A549 (cell line): ENCODE measurements around the gene SLC5A3. TPM values are rescaled to one million over a fixed set of nuclear protein-coding genes. Genes with fewer than 3 reads are reported as not detected.

Source experiments
- ATAC-seq, 2 experiments: fragments of 200-7000 bp in 1 of 2; fragments of >200 bp in 1 of 2; cut with Nextera tagmentation in 1 of 2; cut with Tn5 transposase in 1 of 2; 3 replicates each; pipeline versions ENCODE4 v1.8.0 to v1.9.1; 2018 to 2020; ENCODE audit warnings: mild to moderate bottlenecking in 1 of 2, moderate library complexity in 1 of 2
- CTCF ChIA-PET: fragments of 300-600 bp; sonication (Branson Sonifier 250); formaldehyde crosslinking; extraction: SDS; loops from one replicate; lab custom pipeline; 2021; ENCODE audit warnings: antibody characterized with exemption, inconsistent platforms; lab: Yijun Ruan, JAX
- POLR2A ChIA-PET: fragments of 350-600 bp; formaldehyde crosslinking; extraction: SDS; loops from one replicate; lab custom pipeline; 2021; ENCODE audit warnings: antibody characterized with exemption, inconsistent platforms; lab: Yijun Ruan, JAX
- DNase-seq, 2 experiments: peaks; one replicate each; pipeline versions ENCODE4 v3.0.0 to v3.0.0-alpha.2; 2011 to 2016; ENCODE audit warnings: low read depth in 1 of 2, low spot score in 1 of 2
- FAIRE-seq: peaks from 2 replicates; lab custom pipeline; 2011; peaks lifted over from hg19 to GRCh38; lab: Jason Lieb, UNC
- H3K27ac ChIP-seq, 2 experiments: fragments of >200 bp; sonication (Bioruptor Twin); formaldehyde crosslinking; 3 replicates each; pipeline ENCODE4 v1.5.1; 2016 to 2017
- H3K4me1 ChIP-seq: fragments of >200 bp; sonication (Bioruptor Twin); formaldehyde crosslinking; 3 replicates; pipeline ENCODE4 v1.6.1; 2016
- H3K4me2 ChIP-seq: fragments of >200 bp; sonication (Bioruptor Twin); formaldehyde crosslinking; 3 replicates; pipeline ENCODE4 v1.6.1; 2016
- H3K4me3 ChIP-seq: fragments of >200 bp; sonication (Bioruptor Twin); formaldehyde crosslinking; 3 replicates; pipeline ENCODE4 v1.5.1; 2016
- H3K9me3 ChIP-seq: fragments of >200 bp; sonication (Bioruptor Twin); formaldehyde crosslinking; 3 replicates; pipeline ENCODE4 v1.6.1; 2016
- CHD2 ChIP-seq: fragments of 150-350 bp; IDR thresholded peaks from 2 replicates; pipeline ENCODE4 v1.6.1; 2014; ENCODE audit warnings: low read length; ENCODE audit not compliant: partially characterized antibody
- GATA3 ChIP-seq: IDR thresholded peaks from 2 replicates; pipeline ENCODE4 v1.6.1; 2012; ENCODE audit warnings: borderline replicate concordance
- JUNB ChIP-seq: fragments of >200 bp; sonication (Bioruptor Twin); formaldehyde crosslinking; IDR thresholded peaks from 2 replicates; pipeline ENCODE4 v1.6.1; 2016
- MAFK ChIP-seq: fragments of 450-650 bp; IDR thresholded peaks from 2 replicates; pipeline ENCODE4 v1.6.1; 2014; ENCODE audit not compliant: partially characterized antibody
- MAZ ChIP-seq: fragments of 150-350 bp; IDR thresholded peaks from 2 replicates; pipeline ENCODE4 v1.6.1; 2014; ENCODE audit warnings: antibody characterized with exemption, low read depth, low read length, borderline replicate concordance
- NFE2L2 ChIP-seq: fragments of 150-350 bp; conservative IDR thresholded peaks from 2 replicates; pipeline ENCODE4 v1.6.1; 2014; ENCODE audit warnings: low read length
- NPAS2 ChIP-seq: fragments of 250-450 bp; sonication (Bioruptor Pico); IDR thresholded peaks from 2 replicates; pipeline ENCODE4 v1.8.0; 2022; ENCODE audit warnings: mild to moderate bottlenecking, moderate library complexity, borderline replicate concordance
- NR3C1 ChIP-seq: fragments of >200 bp; sonication (Bioruptor Twin); formaldehyde crosslinking; IDR thresholded peaks from 3 replicates; pipeline ENCODE4 v1.6.1; 2017
- POLR2AphosphoS2 ChIP-seq: conservative IDR thresholded peaks from 2 replicates; pipeline ENCODE4 v1.6.1; 2012; ENCODE audit warnings: low read length, improper control_type of control experiment, inconsistent platforms
- RARB ChIP-seq: fragments of 250-450 bp; sonication (Bioruptor Pico); IDR thresholded peaks from 2 replicates; pipeline ENCODE4 v1.8.0; 2021; ENCODE audit warnings: mild to moderate bottlenecking, moderate library complexity
- RCOR1 ChIP-seq: fragments of 150-350 bp; IDR thresholded peaks from 2 replicates; pipeline ENCODE4 v1.6.1; 2014; ENCODE audit warnings: antibody characterized with exemption, low read length, low read depth
- RFX5 ChIP-seq: fragments of 450-650 bp; IDR thresholded peaks from 2 replicates; pipeline ENCODE4 v1.7.1; 2014; ENCODE audit warnings: antibody characterized with exemption, mild to moderate bottlenecking, moderate library complexity
- RNF2 ChIP-seq: fragments of 200-600 bp; sonication (generic); IDR thresholded peaks from 2 replicates; pipeline ENCODE4 v1.6.1; 2016; ENCODE audit warnings: low read depth, mild to moderate bottlenecking, antibody characterized with exemption, moderate library complexity, borderline replicate concordance
- SMC3 ChIP-seq: fragments of >200 bp; sonication (Bioruptor Twin); formaldehyde crosslinking; IDR thresholded peaks from 3 replicates; pipeline ENCODE4 v1.6.1; 2018; ENCODE audit warnings: inconsistent platforms
- SREBF2 ChIP-seq: fragments of 450-650 bp; IDR thresholded peaks from 2 replicates; pipeline ENCODE4 v1.6.1; 2014; ENCODE audit warnings: mild to moderate bottlenecking, moderate library complexity
- TFCP2L1 ChIP-seq: fragments of 250-450 bp; sonication (Bioruptor Pico); IDR thresholded peaks from 2 replicates; pipeline ENCODE4 v1.5.0; 2021; ENCODE audit warnings: mild to moderate bottlenecking
- ZC3H11A ChIP-seq: fragments of 450-650 bp; IDR thresholded peaks from 2 replicates; pipeline ENCODE4 v1.6.1; 2014; ENCODE audit warnings: antibody characterized with exemption, mild to moderate bottlenecking
- WGBS: methylation state at CpG from one replicate; pipeline ENCODE4 v1.1.6; 2017; ENCODE audit errors: missing lambda C conversion rate; 5-methylcytosine and 5-hydroxymethylcytosine counted together
- polyA plus RNA-seq, 4 experiments: library from polyadenylated mRNA; depleted of rRNA in 3 of 4; stranded (reverse); fragments of >200 nt; fragmentation: RNase III in 1 of 4; extraction: RNeasy Plus Mini Kit Qiagen cat#74134 plus additional on column Dnase treatment in 1 of 4; gene quantifications; 2 replicates in 3 of 4; 3 replicates in 1 of 4; pipeline ENCODE4 v1.2.3, GENCODE V29; 2011 to 2017
- TF ChIP-seq, protein P1 (sequence below): IDR thresholded peaks from 2 replicates; pipeline ENCODE4 v1.6.1; 2012
- TF ChIP-seq, protein P2 (sequence below): fragments of 450-650 bp; IDR thresholded peaks from 2 replicates; pipeline ENCODE4 v1.6.1; 2014; ENCODE audit warnings: antibody characterized with exemption
- TF ChIP-seq, protein P3 (sequence below): fragments of >200 bp; sonication (Bioruptor Twin); formaldehyde crosslinking; IDR thresholded peaks from 2 replicates; pipeline ENCODE4 v1.6.1; 2016
- TF ChIP-seq, protein P4 (sequence below): IDR thresholded peaks from 2 replicates; pipeline ENCODE4 v1.6.1; 2012; ENCODE audit warnings: low read depth, borderline replicate concordance
- TF ChIP-seq, protein P5 (sequence below): fragments of >200 bp; sonication (Bioruptor Twin); formaldehyde crosslinking; IDR thresholded peaks from 3 replicates; pipeline ENCODE4 v1.6.1; 2016

The SLC5A3 gene
- polyA plus RNA-seq, 2 of the 4 experiments (the other 2 are of a cell fraction): 7.2 to 7.7 TPM

DNA sequence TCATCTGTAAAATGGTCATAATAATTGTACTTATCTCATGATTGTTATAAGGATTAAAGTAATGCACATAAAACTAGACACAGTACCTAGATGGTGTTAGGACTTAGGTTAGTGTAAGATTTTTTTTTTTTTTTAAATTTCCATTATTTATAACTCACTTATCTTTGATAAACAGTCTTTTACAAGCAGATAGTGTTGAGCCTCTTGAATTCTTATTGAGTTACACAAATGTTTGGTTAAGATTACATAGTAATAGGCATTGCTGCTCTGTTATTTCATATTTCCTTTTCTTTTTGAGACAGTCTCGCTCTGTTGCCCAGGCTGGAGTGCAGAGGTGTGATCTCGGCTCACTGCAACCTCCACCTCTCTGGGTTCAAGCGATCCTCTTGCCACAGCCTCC is 15.4 kb downstream of the SLC5A3 start:
- no peak overlapping the region for H3K27ac ChIP-seq
- no peak for ATAC-seq
- WGBS: 100% methylated on average over 3 of the region's 3 CpGs

DNA sequence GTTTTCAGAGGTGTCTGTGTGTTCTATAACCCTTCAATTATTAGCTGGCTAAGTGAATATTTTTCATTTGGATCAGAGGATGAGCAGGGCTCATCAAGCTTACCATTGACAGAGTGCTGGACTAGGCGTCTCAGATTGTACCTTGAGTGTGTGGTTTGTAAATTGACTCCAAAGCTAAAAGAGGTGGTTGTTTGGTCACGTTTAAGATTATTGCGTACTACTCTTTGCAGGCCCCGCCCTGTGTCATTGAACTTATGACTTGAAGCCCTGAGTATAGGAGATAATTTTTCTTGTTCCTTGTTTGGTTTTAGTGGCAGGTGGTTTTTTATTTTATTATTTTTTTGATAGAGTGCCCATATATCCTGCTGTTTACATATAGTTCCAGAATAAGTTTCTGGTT is 17.7 kb downstream of the SLC5A3 start:
- Histone ChIP-seq H3K4me2 (no peak overlapping the region), H3K9me3 (no peaks in the 10 kb centered on the region), H3K4me1 (no peaks in the 10 kb centered on the region), H3K4me3 (no peak overlapping the region), H3K27ac (no peak overlapping the region)
- FAIRE-seq: no peak
- 92% methylated on average over 3 of the region's 4 CpGs for WGBS
- no peak for DNase-seq
- ATAC-seq: no peak
- CTCF ChIA-PET: interaction anchor here (0.6 to 2.6 kb wide), 6 partner anchors 10 to 1719 kb away, joined by 3 to 8 read pairs (median 4); no protein-coding TSS in a partner anchor
- TF ChIP-seq RARB (CRISPR knock-in tag) (no peak), MAZ (no peak), RCOR1 (no peak), TFCP2L1 (CRISPR knock-in tag) (no peak), NPAS2 (CRISPR knock-in tag) (no peak), RFX5 (no peak), GATA3 (no peak), POLR2AphosphoS2 (no peak), SMC3 (no peak), RNF2 (no peak), CHD2 (no peak), MAFK (no peak), ZC3H11A (no peak), SREBF2 (no peak), NR3C1 (no peak), JUNB (no peak), NFE2L2 (no peak)
- TF ChIP-seq, protein P1, sequence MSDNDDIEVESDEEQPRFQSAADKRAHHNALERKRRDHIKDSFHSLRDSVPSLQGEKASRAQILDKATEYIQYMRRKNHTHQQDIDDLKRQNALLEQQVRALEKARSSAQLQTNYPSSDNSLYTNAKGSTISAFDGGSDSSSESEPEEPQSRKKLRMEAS: no peak
- TF ChIP-seq, protein P2, sequence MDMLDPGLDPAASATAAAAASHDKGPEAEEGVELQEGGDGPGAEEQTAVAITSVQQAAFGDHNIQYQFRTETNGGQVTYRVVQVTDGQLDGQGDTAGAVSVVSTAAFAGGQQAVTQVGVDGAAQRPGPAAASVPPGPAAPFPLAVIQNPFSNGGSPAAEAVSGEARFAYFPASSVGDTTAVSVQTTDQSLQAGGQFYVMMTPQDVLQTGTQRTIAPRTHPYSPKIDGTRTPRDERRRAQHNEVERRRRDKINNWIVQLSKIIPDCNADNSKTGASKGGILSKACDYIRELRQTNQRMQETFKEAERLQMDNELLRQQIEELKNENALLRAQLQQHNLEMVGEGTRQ: no peak
- TF ChIP-seq, protein P3, sequence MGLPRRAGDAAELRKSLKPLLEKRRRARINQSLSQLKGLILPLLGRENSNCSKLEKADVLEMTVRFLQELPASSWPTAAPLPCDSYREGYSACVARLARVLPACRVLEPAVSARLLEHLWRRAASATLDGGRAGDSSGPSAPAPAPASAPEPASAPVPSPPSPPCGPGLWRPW: no peak
- POLR2A ChIA-PET: no interaction called here

More for the DNA sequence above, 15.4 kb downstream of the SLC5A3 start:
- H3K9me3 ChIP-seq: no peaks in the 10 kb centered on the region
- ChIA-PET CTCF (no interaction called here), POLR2A (no interaction called here)
- no peaks in the 10 kb centered on the region for H3K4me1 ChIP-seq
- H3K4me2 ChIP-seq: no peak overlapping the region
- no peak for DNase-seq
- TF ChIP-seq, protein P4, sequence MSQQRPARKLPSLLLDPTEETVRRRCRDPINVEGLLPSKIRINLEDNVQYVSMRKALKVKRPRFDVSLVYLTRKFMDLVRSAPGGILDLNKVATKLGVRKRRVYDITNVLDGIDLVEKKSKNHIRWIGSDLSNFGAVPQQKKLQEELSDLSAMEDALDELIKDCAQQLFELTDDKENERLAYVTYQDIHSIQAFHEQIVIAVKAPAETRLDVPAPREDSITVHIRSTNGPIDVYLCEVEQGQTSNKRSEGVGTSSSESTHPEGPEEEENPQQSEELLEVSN: no peak
- no peak for FAIRE-seq
- no peak overlapping the region for H3K4me3 ChIP-seq

DNA sequence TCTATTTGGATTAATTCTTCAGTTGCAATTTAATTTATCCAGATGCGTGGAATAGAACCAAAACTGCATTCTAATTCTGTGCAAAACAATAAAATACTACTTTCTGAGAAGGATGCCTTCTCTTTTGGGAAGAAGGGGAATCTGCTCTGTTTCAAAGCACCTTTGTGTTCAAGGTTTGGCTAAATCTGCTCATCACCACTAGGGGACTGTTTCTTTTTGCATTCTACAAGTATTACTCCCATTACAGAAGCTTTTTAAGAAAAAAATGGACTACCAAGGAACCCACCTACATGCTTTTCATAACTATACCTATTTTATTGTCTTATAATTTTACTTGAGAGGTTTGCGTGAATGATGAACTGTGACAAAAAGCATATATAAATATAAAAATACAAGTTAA is 18.2 kb downstream of the SLC5A3 start:
- DNase-seq (no peak), FAIRE-seq (no peak), ATAC-seq (no peak)
- WGBS: 96% methylated on average over 2 of the region's 2 CpGs
- ChIA-PET POLR2A (interaction anchor here (0.6 kb wide), 1 partner anchor 149 kb away, joined by 7 read pairs; no protein-coding TSS in a partner anchor), CTCF (interaction anchor here (0.9 to 2.6 kb wide), 4 partner anchors 8 to 167 kb away, joined by 3 to 8 read pairs (median 5); no protein-coding TSS in a partner anchor)
- Histone ChIP-seq H3K4me3 (no peak overlapping the region), H3K27ac (no peak overlapping the region), H3K9me3 (no peaks in the 10 kb centered on the region), H3K4me1 (no peaks in the 10 kb centered on the region), H3K4me2 (no peak overlapping the region)
- TF ChIP-seq NFE2L2 (no peak), RARB (CRISPR knock-in tag) (no peak)
- TF ChIP-seq, protein P2: no peak
- TF ChIP-seq, protein P5, sequence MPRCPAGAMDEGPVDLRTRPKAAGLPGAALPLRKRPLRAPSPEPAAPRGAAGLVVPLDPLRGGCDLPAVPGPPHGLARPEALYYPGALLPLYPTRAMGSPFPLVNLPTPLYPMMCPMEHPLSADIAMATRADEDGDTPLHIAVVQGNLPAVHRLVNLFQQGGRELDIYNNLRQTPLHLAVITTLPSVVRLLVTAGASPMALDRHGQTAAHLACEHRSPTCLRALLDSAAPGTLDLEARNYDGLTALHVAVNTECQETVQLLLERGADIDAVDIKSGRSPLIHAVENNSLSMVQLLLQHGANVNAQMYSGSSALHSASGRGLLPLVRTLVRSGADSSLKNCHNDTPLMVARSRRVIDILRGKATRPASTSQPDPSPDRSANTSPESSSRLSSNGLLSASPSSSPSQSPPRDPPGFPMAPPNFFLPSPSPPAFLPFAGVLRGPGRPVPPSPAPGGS: no peak
